ENCODE data around the gene MME. TPM values are rescaled to one million over a fixed set of nuclear protein-coding genes. Genes with fewer than 3 reads are reported as not detected.

Gene MME
- total and polyA plus RNA-seq, 2 donors (not counting 1 experiment from before 2014, with no cell fraction given) = 137 to 451 TPM

DNA sequence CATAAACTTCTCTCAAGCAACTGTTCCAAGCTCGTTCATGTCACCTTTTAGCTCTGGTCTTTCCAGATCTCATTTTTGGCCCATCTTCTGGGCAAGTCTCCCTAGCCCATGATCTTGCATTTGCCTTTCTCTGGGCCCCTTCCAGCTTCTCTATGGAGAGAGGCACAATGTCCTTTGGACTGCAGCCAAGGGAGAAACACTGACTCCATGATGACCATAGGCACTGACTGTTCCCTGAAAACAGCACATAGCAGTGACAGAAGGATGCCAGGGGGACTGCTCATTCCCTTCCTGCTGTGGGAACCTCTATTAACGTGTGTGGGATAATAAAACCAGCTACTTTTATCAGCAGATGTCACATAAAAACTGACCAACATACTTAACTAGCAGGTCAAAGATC, 153.1 kb downstream of the MME start:
- DNase-seq (ENCODE audit: low read depth in 2 of 2) = peak; percentile 70 to 91
- Histone ChIP-seq H2AFZ (ENCODE audit: low read length) (peak overlapping the region; percentile 18), H3K36me3 (ENCODE audit: control insufficient read depth, insufficient read depth, low read length) (no peaks in the 10 kb centered on the region), H3K4me1 (ENCODE audit: control insufficient read depth, extremely low read depth, insufficient read depth, low read length) (peaks cover 6% of the 10 kb centered on the region), H3K4me2 (ENCODE audit: extremely low read depth, insufficient read depth, low read length) (peak overlapping the region; percentile 23), H3K79me2 (ENCODE audit: control insufficient read depth, insufficient read depth, low read length) (no peaks in the 10 kb centered on the region), H3K9ac (ENCODE audit: insufficient read depth, low read length) (no peak overlapping the region), H3K27ac (ENCODE audit: insufficient read depth, low read length) (peak overlapping the region; percentile 9), H3K4me3 (replicated peaks in 1 of 4; ENCODE audit: control extremely low read depth in 1 of 4, insufficient read depth in 1 of 4, low read depth in 3 of 4, low read length in 4 of 4) (no peak overlapping the region), H4K20me1 (ENCODE audit: control insufficient read depth, extremely low read depth, insufficient read depth, low read length) (no peaks in the 10 kb centered on the region), H3K9me3 (ENCODE audit: control insufficient read depth, insufficient read depth, low read depth, low read length) (no peaks in the 10 kb centered on the region), H3K27me3 (ENCODE audit: control insufficient read depth, insufficient read depth, low read length) (no peaks in the 10 kb centered on the region)
- TF ChIP-seq CTCF (conservative IDR thresholded peaks at IDR 0.05 in 1 of 2, IDR thresholded peaks at IDR 0.05 in 1 of 2; ENCODE audit: low read depth in 1 of 2, low read length in 2 of 2) (no peak), EZH2 (IDR thresholded peaks at IDR 0.05; ENCODE audit: low read length, missing control alignments) (no peak)

Other genes starting within 250 kb of the MME start
- not detected in 2 replicates for gene STRIT1, start 213.4 kb downstream of the MME start, total RNA-seq
- not detected in 2 replicates for gene STRIT1, start 213.4 kb downstream of the MME start, polyA plus RNA-seq

Data from fibroblast of lung (primary cell).